Activated T-cell treated with anti-CD3 and anti-CD28 coated beads, Interleukin-2, amount 50 U/mL, for 4 hours (primary cell): ENCODE data around the gene UBQLN4. TPM values are rescaled to one million over a fixed set of nuclear protein-coding genes. Genes with fewer than 3 reads are reported as not detected.

ENCODE experiments used
- ATAC-seq, 2 donors: fragments of 200-7000 bp; cut with Tn5 transposase; one replicate each; pipeline ENCODE4 v1.10.0; 2021
- DNase-seq: peaks from one replicate; pipeline ENCODE4 v3.0.0-alpha.2; 2020
- H3K27me3 Mint-ChIP-seq: one replicate; pipeline ENCODE4 v1.8.0; 2021; ENCODE audit warnings: low read depth, mixed read lengths
- H3K36me3 Mint-ChIP-seq: one replicate; pipeline ENCODE4 v1.8.0; 2022; ENCODE audit warnings: mixed read lengths; ENCODE audit not compliant: insufficient read depth
- H3K4me1 Mint-ChIP-seq: one replicate; pipeline ENCODE4 v1.8.0; 2021; ENCODE audit warnings: low read depth, mixed read lengths
- H3K4me3 Mint-ChIP-seq: one replicate; pipeline ENCODE4 v1.8.0; 2021; ENCODE audit warnings: mild to moderate bottlenecking, moderate library complexity, mixed read lengths
- H3K9me3 Mint-ChIP-seq: one replicate; pipeline ENCODE4 v1.8.0; 2021; ENCODE audit warnings: mixed read lengths
- total RNA-seq, 3 donors: library from RNA; stranded (reverse); gene quantifications; one replicate each; pipeline ENCODE4 v1.2.1, GENCODE V29; 2021

Gene UBQLN4
- total RNA-seq, 3 donors from 2014 or later: 52.9 to 57.3 (median 53.7) TPM

DNA sequence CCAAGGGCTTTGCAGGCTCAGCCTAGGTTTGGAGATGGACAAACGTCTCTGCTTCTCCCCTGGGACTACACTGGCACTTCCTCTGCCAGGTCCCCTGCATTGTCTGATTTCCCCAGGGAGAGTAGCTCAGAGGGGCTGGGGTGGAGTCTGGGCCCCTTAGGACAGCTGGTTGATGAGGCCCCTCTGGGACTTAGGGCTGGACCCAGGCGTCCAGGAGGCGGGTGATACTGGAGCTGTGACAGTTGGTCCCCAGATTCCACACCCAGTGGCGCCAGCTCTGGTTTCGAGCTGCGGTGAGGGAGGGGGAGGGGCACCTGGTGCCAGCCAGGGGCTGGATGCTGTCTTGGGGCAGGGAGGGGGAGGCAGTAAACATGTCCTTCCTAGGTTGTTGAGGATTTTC is 36.1 kb upstream of the UBQLN4 start:
- ATAC-seq: no peak
- H3K4me1 Mint-ChIP-seq: no peaks in the 10 kb centered on the region
- H3K9me3 Mint-ChIP-seq: no peaks in the 10 kb centered on the region
- H3K4me3 Mint-ChIP-seq: no peak overlapping the region
- no peaks in the 10 kb centered on the region for H3K36me3 Mint-ChIP-seq
- DNase-seq: no peak
- H3K27me3 Mint-ChIP-seq: peaks cover 29% of the 10 kb centered on the region

GRCh38 chr1:156086256-156086662 is 32.7 kb upstream of the UBQLN4 start:
- Mint-ChIP-seq H3K9me3 (no peaks in the 10 kb centered on the region), H3K27me3 (peaks cover 41% of the 10 kb centered on the region), H3K36me3 (no peaks in the 10 kb centered on the region), H3K4me1 (peaks cover 8% of the 10 kb centered on the region), H3K4me3 (no peak overlapping the region)
- no peak for DNase-seq
- no peak for ATAC-seq

DNA sequence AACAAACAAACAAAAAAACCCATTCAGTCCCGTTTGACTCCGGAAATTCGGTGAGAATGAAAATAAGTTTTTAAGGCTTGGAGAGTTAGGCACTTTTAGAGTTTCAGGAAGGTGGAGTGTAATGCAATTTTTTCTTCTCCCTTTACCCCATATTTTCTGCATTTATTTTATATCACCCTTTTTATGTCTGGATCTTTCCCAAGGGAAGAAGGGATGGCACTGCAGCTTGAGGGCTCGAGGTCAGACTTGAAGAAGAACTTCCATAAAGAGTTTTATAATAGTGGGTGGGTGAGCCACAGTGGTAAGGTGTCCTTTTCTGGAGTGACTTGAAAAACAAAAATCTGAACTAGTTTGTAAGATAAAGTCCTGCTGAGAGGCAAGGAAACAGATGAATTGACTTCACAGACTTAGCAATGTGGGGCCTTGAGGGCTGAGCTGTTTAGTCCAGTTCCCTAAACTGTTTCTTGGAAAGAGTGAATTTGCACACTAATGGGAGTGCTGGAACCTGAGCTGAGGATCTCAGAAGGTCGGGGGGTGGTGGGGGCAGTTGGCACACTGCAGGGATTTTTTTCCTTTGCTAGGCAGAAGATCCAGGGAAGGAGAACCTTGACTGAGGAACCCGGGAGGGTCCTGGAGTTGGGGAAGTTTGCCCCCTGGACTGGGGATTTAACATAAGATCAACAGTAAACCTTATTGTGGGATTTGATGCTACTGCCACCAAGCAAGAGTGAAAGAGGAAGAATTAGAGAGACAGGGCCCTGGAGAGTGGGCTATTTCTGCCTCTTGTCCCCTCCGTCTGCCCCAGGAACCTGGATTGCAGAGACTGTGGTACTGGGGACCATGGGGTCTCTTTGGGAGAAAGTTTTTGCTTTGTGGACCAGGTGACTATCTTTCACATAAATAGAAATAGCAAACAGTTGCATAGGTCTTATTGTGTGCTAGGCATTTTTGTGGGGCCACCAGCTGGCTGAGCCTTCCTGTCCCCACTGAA is 30.5 kb upstream of the UBQLN4 start:
- Mint-ChIP-seq H3K9me3 (no peaks in the 10 kb centered on the region), H3K4me3 (peak overlapping the region; percentile 75), H3K36me3 (no peaks in the 10 kb centered on the region), H3K4me1 (peaks cover 10% of the 10 kb centered on the region), H3K27me3 (peaks cover 35% of the 10 kb centered on the region)
- ATAC-seq: no peak
- DNase-seq: no peak

- no peaks in the 10 kb centered on the region for H3K36me3 Mint-ChIP-seq
- H3K4me1 Mint-ChIP-seq: peaks cover 10% of the 10 kb centered on the region
- ATAC-seq (peak; percentile 87 to 88), DNase-seq (peak; percentile 53)
- no peaks in the 10 kb centered on the region for H3K9me3 Mint-ChIP-seq
- peaks cover 35% of the 10 kb centered on the region for H3K27me3 Mint-ChIP-seq
- H3K4me3 Mint-ChIP-seq: peak within 1 kb of the TSS; percentile 84
Observed at GRCh38 chr1:156082309-156083091, 28.9 kb upstream of the UBQLN4 start, which contains the start of gene MEX3A. MEX3A (minus strand) TSS chr1:156082465; CDS start chr1:156081998, 467 bp downstream.

DNA sequence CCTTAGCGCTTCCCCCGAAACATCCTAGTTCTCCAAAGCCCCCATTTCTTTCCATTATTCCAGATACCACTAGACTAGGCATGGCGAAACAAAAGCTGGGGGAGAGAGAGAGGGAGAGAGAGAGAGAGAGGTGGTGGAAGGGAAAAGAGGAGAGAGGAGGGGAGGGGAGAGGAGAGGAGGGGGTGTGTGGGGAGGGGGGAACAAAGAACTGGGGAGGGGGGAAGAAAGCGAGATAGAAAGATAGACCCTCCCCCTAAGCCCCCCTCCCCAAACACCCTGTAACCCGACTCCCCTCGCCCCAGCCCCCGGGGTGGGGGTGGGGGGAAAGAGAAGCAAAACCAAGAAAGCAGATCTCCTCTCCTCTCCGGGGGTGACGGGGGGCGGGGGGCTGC is 28.3 kb upstream of the UBQLN4 start:
- Mint-ChIP-seq H3K36me3 (no peaks in the 10 kb centered on the region), H3K4me1 (peaks cover 10% of the 10 kb centered on the region), H3K27me3 (peaks cover 31% of the 10 kb centered on the region), H3K4me3 (peak overlapping the region; percentile 84), H3K9me3 (no peaks in the 10 kb centered on the region)
- DNase-seq (no peak), ATAC-seq (no peak)

GRCh38 chr1:156081180-156081916 is 27.8 kb upstream of the UBQLN4 start:
- Mint-ChIP-seq H3K27me3 (peaks cover 25% of the 10 kb centered on the region), H3K4me1 (peaks cover 10% of the 10 kb centered on the region), H3K9me3 (no peaks in the 10 kb centered on the region), H3K4me3 (peak overlapping the region; percentile 84), H3K36me3 (no peaks in the 10 kb centered on the region)
- ATAC-seq (no peak), DNase-seq (no peak)

DNA sequence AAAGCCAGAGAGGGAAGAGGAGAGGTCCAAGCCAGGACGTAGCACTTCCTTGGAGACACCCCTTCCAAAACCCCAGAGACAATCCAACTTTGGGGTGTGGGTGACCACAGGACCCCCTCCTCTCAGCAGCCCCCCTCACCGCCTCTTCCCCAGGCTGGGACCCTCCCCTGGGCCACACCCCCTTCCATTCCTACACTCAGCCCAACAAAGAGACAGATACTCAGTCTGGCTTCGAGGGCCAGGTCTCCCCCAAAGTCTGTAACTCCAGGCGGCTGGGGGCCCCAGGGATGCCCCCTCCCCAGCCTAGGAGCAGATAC is 27.2 kb upstream of the UBQLN4 start:
- DNase-seq (no peak), ATAC-seq (no peak)
- no peaks in the 10 kb centered on the region for H3K9me3 Mint-ChIP-seq
- no peaks in the 10 kb centered on the region for H3K36me3 Mint-ChIP-seq
- H3K4me3 Mint-ChIP-seq: peak overlapping the region; percentile 60
- peaks cover 10% of the 10 kb centered on the region for H3K4me1 Mint-ChIP-seq
- peaks cover 20% of the 10 kb centered on the region for H3K27me3 Mint-ChIP-seq

DNA sequence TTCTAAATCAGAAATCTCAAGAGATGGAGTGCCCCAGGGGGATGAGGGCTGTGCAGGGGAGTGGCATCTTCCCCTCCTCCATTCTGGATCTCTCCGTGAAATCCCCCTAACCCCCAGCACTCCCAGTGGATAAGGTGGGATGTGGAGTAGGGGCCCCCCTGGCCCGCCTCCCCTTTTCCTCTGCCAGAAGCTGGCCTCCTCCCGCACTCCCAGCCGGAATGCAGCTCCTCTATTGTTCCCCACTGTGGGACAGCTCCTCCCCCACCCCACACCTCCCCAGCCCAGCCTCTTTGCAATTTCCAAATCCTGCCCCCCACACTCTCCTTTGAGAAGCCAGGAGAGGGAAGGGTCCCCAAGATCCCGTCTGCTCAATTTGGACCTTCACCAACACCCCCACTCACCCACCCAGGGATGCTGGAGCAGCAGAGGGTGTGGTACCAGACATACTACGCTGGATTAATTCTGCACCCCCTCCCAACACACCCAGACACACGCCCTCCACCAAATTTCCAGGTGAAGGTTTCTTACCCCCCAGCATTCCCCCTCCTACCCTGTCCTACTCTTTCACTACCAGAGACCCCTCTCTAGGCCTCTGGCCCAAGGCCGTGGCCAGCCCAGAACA is 26.8 kb upstream of the UBQLN4 start:
- Mint-ChIP-seq H3K36me3 (no peaks in the 10 kb centered on the region), H3K4me1 (peaks cover 10% of the 10 kb centered on the region), H3K27me3 (peaks cover 19% of the 10 kb centered on the region), H3K9me3 (no peaks in the 10 kb centered on the region), H3K4me3 (no peak overlapping the region)
- ATAC-seq (no peak), DNase-seq (no peak)

GRCh38 chr1:156079762-156080161 is 26.2 kb upstream of the UBQLN4 start:
- H3K9me3 Mint-ChIP-seq: no peaks in the 10 kb centered on the region
- peaks cover 10% of the 10 kb centered on the region for H3K4me1 Mint-ChIP-seq
- ATAC-seq (no peak), DNase-seq (no peak)
- no peaks in the 10 kb centered on the region for H3K36me3 Mint-ChIP-seq
- H3K4me3 Mint-ChIP-seq: peak overlapping the region; percentile 6
- peaks cover 13% of the 10 kb centered on the region for H3K27me3 Mint-ChIP-seq

DNA sequence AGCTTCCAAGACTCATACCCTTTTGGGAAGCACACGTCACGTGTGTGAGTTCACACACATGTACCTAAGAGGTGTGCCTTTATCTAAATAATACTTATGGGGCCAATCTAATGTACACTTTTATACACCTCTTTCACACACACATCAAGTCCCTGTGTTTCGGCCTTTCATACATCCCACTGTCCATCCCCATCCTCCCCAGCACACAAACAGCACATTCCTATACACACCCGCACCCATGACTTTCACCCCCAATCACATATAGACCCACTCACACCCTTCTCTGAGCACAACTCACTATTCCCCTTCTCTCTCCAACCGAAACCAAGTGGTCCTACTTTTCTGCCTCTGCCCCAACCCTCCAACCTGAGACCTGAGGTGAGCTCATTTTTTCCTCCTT is 25.1 kb upstream of the UBQLN4 start:
- peaks cover 7% of the 10 kb centered on the region for H3K27me3 Mint-ChIP-seq

DNA sequence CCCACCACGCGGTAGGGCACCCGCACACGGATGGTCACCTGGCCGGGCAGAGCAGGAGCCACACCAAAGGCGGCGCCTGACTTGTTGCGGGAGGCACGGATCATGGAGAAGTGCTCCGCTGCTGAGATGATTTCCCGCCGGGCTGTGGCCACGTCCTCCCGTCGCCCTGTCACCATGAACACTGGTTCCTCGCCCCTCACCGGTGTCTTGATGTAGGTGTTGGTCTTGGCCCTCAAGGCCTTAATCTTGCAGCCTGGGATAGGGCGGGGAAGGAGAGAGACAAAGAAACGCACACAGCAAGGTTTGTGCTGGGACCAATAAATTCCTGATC is 23.8 kb upstream of the UBQLN4 start:
- Mint-ChIP-seq H3K4me3 (no peak overlapping the region), H3K4me1 (peaks cover 5% of the 10 kb centered on the region), H3K36me3 (no peaks in the 10 kb centered on the region), H3K27me3 (no peaks in the 10 kb centered on the region), H3K9me3 (no peaks in the 10 kb centered on the region)
- no peak for DNase-seq
- no peak for ATAC-seq

More for the DNA sequence above, 25.1 kb upstream of the UBQLN4 start:
- ATAC-seq (no peak), DNase-seq (no peak)
- Mint-ChIP-seq H3K9me3 (no peaks in the 10 kb centered on the region), H3K4me3 (no peak overlapping the region), H3K4me1 (peaks cover 10% of the 10 kb centered on the region), H3K36me3 (no peaks in the 10 kb centered on the region)

GRCh38 chr1:156076609-156077429 is 23.2 kb upstream of the UBQLN4 start:
- H3K36me3 Mint-ChIP-seq: no peaks in the 10 kb centered on the region
- peaks cover 5% of the 10 kb centered on the region for H3K4me1 Mint-ChIP-seq
- DNase-seq (no peak), ATAC-seq (peak; percentile 44 to 46)
- H3K27me3 Mint-ChIP-seq: no peaks in the 10 kb centered on the region
- no peaks in the 10 kb centered on the region for H3K9me3 Mint-ChIP-seq
- no peak overlapping the region for H3K4me3 Mint-ChIP-seq

- Mint-ChIP-seq H3K4me3 (no peak overlapping the region), H3K27me3 (no peaks in the 10 kb centered on the region), H3K36me3 (no peaks in the 10 kb centered on the region), H3K9me3 (no peaks in the 10 kb centered on the region), H3K4me1 (no peaks in the 10 kb centered on the region)
- DNase-seq: no peak
- ATAC-seq: no peak
Observed at GRCh38 chr1:156075775-156076204, 22.2 kb upstream of the UBQLN4 start.
